HEK293 (cell line): ENCODE results near the gene DAGLA.

Experiments
- CTCF ChIA-PET: fragments of 350-600 bp; formaldehyde crosslinking; extraction: SDS; loops from one replicate; lab custom pipeline; 2021; ENCODE audit warnings: antibody characterized with exemption; lab: Yijun Ruan, JAX
- POLR2A ChIA-PET: fragments of 300-600 bp; formaldehyde crosslinking; extraction: SDS; loops from one replicate; lab custom pipeline; 2020; ENCODE audit warnings: antibody characterized with exemption, inconsistent platforms; lab: Yijun Ruan, JAX
- H3K27ac ChIP-seq: fragments of 200-500 bp; sonication (Bioruptor generic); 2 replicates; pipeline ENCODE4 v1.5.1; 2014; ENCODE audit warnings: low read depth, low read length, control low read depth, inconsistent platforms; ENCODE audit errors: extremely low read depth
- H3K36me3 ChIP-seq, 2 experiments: fragments of 200-500 bp in 1 of 2; sonication (Bioruptor generic) in 1 of 2; 1 replicate in 1 of 2; 2 replicates in 1 of 2; pipeline ENCODE4 v1.5.1; 2014 to 2017; ENCODE audit warnings: inconsistent platforms in 2 of 2, low read length in 2 of 2; ENCODE audit not compliant: control insufficient read depth in 2 of 2, insufficient read depth in 1 of 2
- H3K4me1 ChIP-seq: fragments of 200-500 bp; sonication (Bioruptor generic); 2 replicates; pipeline ENCODE4 v1.5.1; 2014; ENCODE audit warnings: mild to moderate bottlenecking, low read length, inconsistent platforms; ENCODE audit not compliant: control insufficient read depth, insufficient read depth
- H3K4me3 ChIP-seq: 2 replicates; pipeline ENCODE4 v1.5.1; 2011; ENCODE audit warnings: low read depth, mild to moderate bottlenecking, control low read depth, low read length, moderate library complexity
- H3K9me3 ChIP-seq: fragments of 200-500 bp; sonication (Bioruptor generic); 2 replicates; pipeline ENCODE4 v1.5.1; 2014; ENCODE audit warnings: low read depth, low read length, inconsistent platforms; ENCODE audit not compliant: control insufficient read depth, insufficient read depth
- CTCF ChIP-seq: fragments of 450-650 bp; formaldehyde crosslinking; IDR thresholded peaks from 2 replicates; pipeline ENCODE4 v1.5.1; 2016; ENCODE audit warnings: missing biosample characterization, missing genetic modification characterization
- FEZF1 ChIP-seq: fragments of 450-650 bp; formaldehyde crosslinking; IDR thresholded peaks from 2 replicates; pipeline ENCODE4 v1.5.1; 2016; ENCODE audit warnings: missing biosample characterization, missing genetic modification characterization
- GFI1B ChIP-seq: fragments of 450-650 bp; formaldehyde crosslinking; IDR thresholded peaks from 2 replicates; pipeline ENCODE4 v1.5.1; 2016; ENCODE audit warnings: missing biosample characterization, missing genetic modification characterization
- HOXD13 ChIP-seq: sonication (generic); formaldehyde crosslinking; IDR thresholded peaks from 2 replicates; pipeline ENCODE4 v1.8.0; 2022; ENCODE audit warnings: missing genetic modification reagents, borderline replicate concordance
- MYNN ChIP-seq: fragments of 450-650 bp; formaldehyde crosslinking; IDR thresholded peaks from 2 replicates; pipeline ENCODE4 v1.5.1; 2016; ENCODE audit warnings: missing biosample characterization, missing genetic modification characterization, borderline replicate concordance
- WT1 ChIP-seq: fragments of 450-650 bp; formaldehyde crosslinking; IDR thresholded peaks from 2 replicates; pipeline ENCODE4 v1.5.1; 2016; ENCODE audit warnings: missing biosample characterization, missing genetic modification characterization
- YY1 ChIP-seq: fragments of 450-650 bp; formaldehyde crosslinking; IDR thresholded peaks from 2 replicates; pipeline ENCODE4 v1.5.1; 2018; ENCODE audit warnings: missing biosample characterization, missing genetic modification characterization
- ZBTB49 ChIP-seq: fragments of 450-650 bp; formaldehyde crosslinking; IDR thresholded peaks from 2 replicates; pipeline ENCODE4 v1.5.1; 2016; ENCODE audit warnings: missing biosample characterization, missing genetic modification characterization, low read depth
- ZNF114 ChIP-seq: fragments of 450-650 bp; formaldehyde crosslinking; IDR thresholded peaks from 2 replicates; pipeline ENCODE4 v1.5.0; 2017; ENCODE audit warnings: missing biosample characterization, missing genetic modification characterization
- ZNF155 ChIP-seq: fragments of 450-650 bp; formaldehyde crosslinking; IDR thresholded peaks from 2 replicates; pipeline ENCODE4 v1.5.1; 2016; ENCODE audit warnings: missing biosample characterization, missing genetic modification characterization
- ZNF223 ChIP-seq: fragments of 450-650 bp; formaldehyde crosslinking; IDR thresholded peaks from 2 replicates; pipeline ENCODE4 v1.5.1; 2016; ENCODE audit warnings: missing biosample characterization, missing genetic modification characterization
- ZNF248 ChIP-seq: fragments of 450-650 bp; formaldehyde crosslinking; IDR thresholded peaks from 2 replicates; pipeline ENCODE4 v1.5.1; 2017; ENCODE audit warnings: missing biosample characterization, missing genetic modification characterization
- ZNF354C ChIP-seq: fragments of 450-650 bp; formaldehyde crosslinking; IDR thresholded peaks from 2 replicates; pipeline ENCODE4 v1.5.1; 2016; ENCODE audit warnings: missing biosample characterization, missing genetic modification characterization, low read depth, borderline replicate concordance
- ZNF426 ChIP-seq: fragments of 450-650 bp; formaldehyde crosslinking; IDR thresholded peaks from 2 replicates; pipeline ENCODE4 v1.5.1; 2017; ENCODE audit warnings: missing biosample characterization, missing genetic modification characterization, mild to moderate bottlenecking, inconsistent platforms, moderate library complexity
- ZNF488 ChIP-seq: fragments of 450-650 bp; formaldehyde crosslinking; IDR thresholded peaks from 2 replicates; pipeline ENCODE4 v1.5.1; 2016; ENCODE audit warnings: missing biosample characterization, missing genetic modification characterization
- ZNF514 ChIP-seq: fragments of 450-650 bp; formaldehyde crosslinking; IDR thresholded peaks from 2 replicates; pipeline ENCODE4 v1.5.1; 2016; ENCODE audit warnings: missing biosample characterization, missing genetic modification characterization
- ZNF549 ChIP-seq: fragments of 450-650 bp; IDR thresholded peaks from 2 replicates; pipeline ENCODE4 v1.5.1; 2018; ENCODE audit warnings: missing biosample characterization, missing genetic modification characterization, mild to moderate bottlenecking, inconsistent platforms, moderate library complexity
- ZNF561 ChIP-seq: fragments of 450-650 bp; IDR thresholded peaks from 2 replicates; pipeline ENCODE4 v1.5.1; 2018; ENCODE audit warnings: missing biosample characterization, missing genetic modification characterization, borderline replicate concordance
- ZNF596 ChIP-seq: fragments of 450-650 bp; IDR thresholded peaks from 2 replicates; pipeline ENCODE4 v1.5.0; 2018; ENCODE audit warnings: missing biosample characterization, mild to moderate bottlenecking, missing genetic modification characterization, moderate library complexity
- ZNF654 ChIP-seq: fragments of 450-650 bp; formaldehyde crosslinking; IDR thresholded peaks from 2 replicates; pipeline ENCODE4 v1.5.1; 2016; ENCODE audit warnings: low read depth, missing biosample characterization, missing genetic modification characterization
- ZNF707 ChIP-seq: fragments of 450-650 bp; formaldehyde crosslinking; IDR thresholded peaks from 2 replicates; pipeline ENCODE4 v1.5.1; 2016; ENCODE audit warnings: missing biosample characterization, missing genetic modification characterization
- ZNF785 ChIP-seq: fragments of 450-650 bp; formaldehyde crosslinking; IDR thresholded peaks from 2 replicates; pipeline ENCODE4 v1.5.1; 2016; ENCODE audit warnings: missing biosample characterization, missing genetic modification characterization
- ZNF837 ChIP-seq: fragments of 450-650 bp; formaldehyde crosslinking; IDR thresholded peaks from 2 replicates; pipeline ENCODE4 v1.5.1; 2016; ENCODE audit warnings: missing biosample characterization, missing genetic modification characterization
- ZSCAN18 ChIP-seq: fragments of 450-650 bp; formaldehyde crosslinking; IDR thresholded peaks from 2 replicates; pipeline ENCODE4 v1.5.1; 2016; ENCODE audit warnings: missing biosample characterization, missing genetic modification characterization
- ZSCAN23 ChIP-seq: fragments of 450-650 bp; formaldehyde crosslinking; IDR thresholded peaks from 2 replicates; pipeline ENCODE4 v1.5.1; 2016; ENCODE audit warnings: missing biosample characterization, missing genetic modification characterization
- ZSCAN30 ChIP-seq: fragments of 450-650 bp; IDR thresholded peaks from 2 replicates; pipeline ENCODE4 v1.5.1; 2018; ENCODE audit warnings: missing biosample characterization, mild to moderate bottlenecking, missing genetic modification characterization, moderate library complexity
- ZSCAN5A ChIP-seq: fragments of 450-650 bp; formaldehyde crosslinking; IDR thresholded peaks from 2 replicates; pipeline ENCODE4 v1.5.1; 2016; ENCODE audit warnings: missing biosample characterization, missing genetic modification characterization

Gene DAGLA

GRCh38 chr11:61733120-61733978 lies 53.2 kb downstream of the DAGLA start:
- CTCF ChIA-PET = interaction anchor here (0.5 to 3.9 kb wide), 39 partner anchors 8 to 991 kb away, joined by 3 to 42 read pairs (median 4); partner anchors contain the start of gene DAGLA
- TF ChIP-seq FEZF1 (tag by site-specific recombination) = no peak
- TF ChIP-seq GFI1B (tag by site-specific recombination) = 0 out of 2 replicates have a peak, but pooled peaks have one; percentile 63
- peak; percentile 72 for TF ChIP-seq ZSCAN30
- TF ChIP-seq ZNF837 (tag by site-specific recombination) = no peak
- TF ChIP-seq ZSCAN18 (tag by site-specific recombination) = no peak
- TF ChIP-seq ZSCAN23 (tag by site-specific recombination) = no peak
- no peak for TF ChIP-seq ZNF561 (tag by site-specific recombination)
- TF ChIP-seq ZNF514 (tag by site-specific recombination) = no peak
- no peak for TF ChIP-seq YY1 (tag by site-specific recombination)
- TF ChIP-seq HOXD13 (CRISPR knock-in tag) = no peak
- TF ChIP-seq MYNN = no peak
- TF ChIP-seq ZNF248 (tag by site-specific recombination) = no peak
- peak; percentile 81 for TF ChIP-seq CTCF (tag by site-specific recombination)
- TF ChIP-seq ZNF654 (tag by site-specific recombination) = peak; percentile 70
- no peak for TF ChIP-seq ZNF707 (tag by site-specific recombination)
- TF ChIP-seq ZBTB49 = no peak
- no peak for TF ChIP-seq ZNF549
- H3K9me3 ChIP-seq = no peaks in the 10 kb centered on the region
- H3K4me1 ChIP-seq = no peaks in the 10 kb centered on the region
- H3K4me3 ChIP-seq = no peak overlapping the region
- POLR2A ChIA-PET = interaction anchor here (0.6 to 1.3 kb wide), 4 partner anchors 14 to 255 kb away, joined by 3 to 16 read pairs (median 3); no protein-coding TSS in a partner anchor
- no peak overlapping the region for H3K27ac ChIP-seq
- peaks cover 0 to 52% of the 10 kb centered on the region in 2 experiments; a peak in 1 of 3 replicates for H3K36me3 ChIP-seq

GRCh38 chr11:61734767-61735166 lies 54.6 kb downstream of the DAGLA start:
- Histone ChIP-seq H3K9me3 (no peaks in the 10 kb centered on the region), H3K4me1 (no peaks in the 10 kb centered on the region), H3K4me3 (no peak overlapping the region), H3K36me3 (peaks cover 0 to 44% of the 10 kb centered on the region in 2 experiments; a peak in 1 of 3 replicates), H3K27ac (no peak overlapping the region)
- ChIA-PET POLR2A (no interaction called here), CTCF (interaction anchor here (0.7 to 3.9 kb wide), 5 partner anchors 13 to 182 kb away, joined by 3 to 42 read pairs (median 5); no protein-coding TSS in a partner anchor)
- TF ChIP-seq ZNF354C (tag by site-specific recombination) (no peak), ZNF707 (tag by site-specific recombination) (no peak), ZNF785 (tag by site-specific recombination) (no peak), ZNF114 (no peak), ZNF596 (tag by site-specific recombination) (no peak), WT1 (tag by site-specific recombination) (no peak), ZSCAN5A (tag by site-specific recombination) (no peak), ZNF223 (no peak), ZNF426 (no peak), ZNF155 (no peak), ZNF488 (tag by site-specific recombination) (no peak)
